ENCODE results near the gene MYADM.

The MYADM gene

DNA sequence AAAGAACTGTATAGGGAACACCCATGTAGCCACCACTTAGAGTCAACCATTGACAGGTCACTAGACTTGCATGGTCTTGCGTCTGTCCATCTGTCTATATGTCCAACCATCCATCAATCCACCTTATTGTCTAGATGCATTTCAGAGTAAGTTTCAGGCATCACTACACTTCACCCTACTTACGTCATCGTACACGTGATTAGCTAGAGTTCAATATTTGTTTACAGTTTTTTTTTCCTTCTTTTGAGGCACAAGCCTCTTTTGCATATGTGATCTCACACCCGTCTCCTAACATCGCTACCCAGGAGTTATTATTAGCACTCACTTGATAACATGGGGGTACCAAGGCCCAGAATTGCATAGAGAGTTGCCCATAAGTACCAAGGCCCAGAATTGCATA is 48.3 kb downstream of the MYADM start:
- no peak for DNase-seq

DNA sequence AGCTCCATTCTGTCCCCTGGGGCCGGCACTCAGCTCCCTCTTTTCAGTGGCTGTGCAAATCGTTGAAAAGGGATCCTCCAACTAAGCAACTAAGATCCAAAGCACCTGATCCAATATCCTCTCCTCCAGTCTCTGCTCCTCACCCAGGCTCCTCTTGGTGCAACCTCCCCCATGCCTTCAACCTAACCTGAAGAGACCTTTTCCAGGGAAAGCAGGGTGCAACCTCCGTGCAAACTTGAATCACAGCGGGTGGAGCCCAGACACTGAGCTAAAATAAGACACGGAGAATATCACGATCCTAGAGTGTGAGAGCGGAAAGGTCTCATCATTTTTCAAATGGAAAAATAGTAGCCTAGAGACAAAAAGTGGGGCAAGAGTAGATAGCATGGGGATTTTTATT is 49.7 kb downstream of the MYADM start:
- no peak for DNase-seq

Data from activated naive CD4-positive, alpha-beta T cell (primary cell).